GM12891 (cell line): Measurements from ENCODE around the gene NDST1.

Source experiments
- DNase-seq: peaks from one replicate; pipeline ENCODE4 v3.0.0; 2011; ENCODE audit warnings: low spot score; ENCODE audit not compliant: insufficient read length
- FAIRE-seq: peaks from 2 replicates; lab custom pipeline; 2011; peaks lifted over from hg19 to GRCh38; lab: Jason Lieb, UNC
- PAX5 ChIP-seq: IDR thresholded peaks from 2 replicates; pipeline ENCODE4 v1.6.1; 2011; ENCODE audit warnings: low read length, moderate library complexity, mild to moderate bottlenecking; ENCODE audit not compliant: insufficient read depth, severe bottlenecking
- POLR2A ChIP-seq: IDR thresholded peaks from 2 replicates; pipeline ENCODE4 v1.6.1; 2011; ENCODE audit warnings: low read depth, low read length, control low read depth
- POLR2AphosphoS5 ChIP-seq: IDR thresholded peaks from 2 replicates; pipeline ENCODE4 v1.6.1; 2011; ENCODE audit warnings: low read depth, low read length, control low read depth
- POU2F2 ChIP-seq: IDR thresholded peaks from 2 replicates; pipeline ENCODE4 v1.6.1; 2011; ENCODE audit warnings: low read depth, mild to moderate bottlenecking, control low read depth, low read length, moderate library complexity
- SPI1 ChIP-seq: IDR thresholded peaks from 2 replicates; pipeline ENCODE4 v1.6.1; 2011; ENCODE audit warnings: low read depth, low read length, control low read depth
- TAF1 ChIP-seq: IDR thresholded peaks from 2 replicates; pipeline ENCODE4 v1.6.1; 2011; ENCODE audit warnings: low read depth, low read length, control low read depth

The NDST1 gene

GRCh38 chr5:150498501-150498900, 9.4 kb upstream of the NDST1 start:
- FAIRE-seq, result no peak
- TF ChIP-seq POLR2AphosphoS5 (no peak), POLR2A (no peak), PAX5 (no peak), POU2F2 (no peak), SPI1 (no peak), TAF1 (no peak)
- DNase-seq, result no peak

DNA sequence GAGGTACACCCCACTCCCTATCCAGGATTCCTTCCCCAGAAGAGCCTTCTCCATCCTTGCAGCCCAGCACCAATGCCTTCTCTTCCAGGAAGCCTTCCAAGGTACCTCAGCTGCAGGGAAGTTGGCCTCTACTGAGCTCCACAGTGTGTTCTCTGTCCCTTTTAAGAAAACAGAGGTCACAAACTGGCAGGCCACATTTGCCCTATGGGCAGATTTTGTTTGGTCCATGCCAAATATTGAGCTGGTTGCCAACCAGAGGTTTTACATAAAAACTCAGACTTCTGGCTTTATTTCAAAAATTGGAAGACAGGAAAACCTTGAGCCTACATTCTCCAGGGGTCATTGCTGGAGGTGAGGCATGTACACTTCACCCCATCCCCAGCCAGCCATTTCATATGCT, 9.0 kb upstream of the NDST1 start:
- FAIRE-seq (no peak), DNase-seq (no peak)
- TF ChIP-seq POU2F2 (no peak), POLR2AphosphoS5 (no peak), POLR2A (no peak), PAX5 (no peak), SPI1 (no peak), TAF1 (no peak)

- FAIRE-seq (peak; percentile 64), DNase-seq (no peak)
- TF ChIP-seq PAX5, result no peak
- TF ChIP-seq TAF1, result no peak
- no peak for TF ChIP-seq POU2F2
Observed at GRCh38 chr5:150499437-150499956, 8.4 kb upstream of the NDST1 start.

DNA sequence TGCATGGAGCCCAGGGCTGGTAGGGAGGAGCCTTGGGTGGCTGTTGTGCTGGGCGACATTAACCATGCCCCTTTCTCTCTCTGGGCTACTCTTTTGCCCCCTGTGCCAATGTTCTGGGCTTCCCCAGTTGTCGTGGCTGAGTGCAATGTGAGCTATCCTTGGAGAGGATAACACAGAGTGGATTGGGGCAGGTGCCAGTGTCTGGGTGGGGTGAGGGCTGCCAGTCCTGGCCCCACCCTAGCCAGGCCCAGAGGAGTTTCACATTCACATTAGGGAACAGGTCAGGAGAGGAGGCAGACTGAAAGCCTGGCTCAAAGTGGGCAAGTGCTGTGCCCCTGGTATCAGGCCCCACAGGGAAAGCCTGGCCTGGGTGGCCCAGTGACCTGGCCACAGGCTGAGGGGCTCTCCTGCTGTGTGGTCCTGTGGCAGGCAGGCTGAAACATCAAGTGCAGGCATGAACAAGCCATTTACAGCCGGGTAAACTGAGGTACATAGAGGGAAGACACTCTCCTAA, 7.5 kb upstream of the NDST1 start:
- DNase-seq (no peak), FAIRE-seq (no peak)
- no peak for TF ChIP-seq SPI1
- TF ChIP-seq TAF1, result no peak
- no peak for TF ChIP-seq POLR2AphosphoS5
- no peak for TF ChIP-seq POU2F2
- TF ChIP-seq PAX5, result no peak
- no peak for TF ChIP-seq POLR2A

GRCh38 chr5:150500905-150501304, 7.0 kb upstream of the NDST1 start:
- FAIRE-seq (no peak), DNase-seq (no peak)
- TF ChIP-seq POU2F2 (no peak), PAX5 (no peak), POLR2AphosphoS5 (no peak), SPI1 (no peak)

- DNase-seq (no peak), FAIRE-seq (no peak)
- TF ChIP-seq TAF1 (no peak), PAX5 (no peak), POLR2A (no peak), POU2F2 (no peak), POLR2AphosphoS5 (no peak), SPI1 (no peak)
Observed at GRCh38 chr5:150502106-150502505, 5.8 kb upstream of the NDST1 start.

DNA sequence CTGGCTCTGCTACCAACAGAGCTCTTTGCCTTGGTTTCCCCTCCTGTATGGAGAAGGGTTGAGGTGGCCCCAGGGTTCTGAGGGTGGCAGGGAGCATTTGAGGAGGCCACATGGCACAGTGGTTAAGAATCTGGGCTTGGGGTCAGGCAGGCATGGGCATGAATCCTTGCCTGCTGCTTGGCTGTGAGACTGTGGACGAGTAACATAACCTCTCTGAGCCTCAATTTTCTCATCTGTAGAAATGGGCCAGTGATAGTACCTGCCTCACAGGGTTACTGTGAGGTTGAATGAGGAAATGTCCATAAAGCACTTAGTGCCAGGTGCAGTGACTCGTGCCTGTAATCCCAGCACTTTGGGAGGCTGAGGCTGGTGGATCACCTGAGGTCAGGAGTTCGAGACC, 5.1 kb upstream of the NDST1 start:
- DNase-seq, result no peak
- no peak for FAIRE-seq
- no peak for TF ChIP-seq POU2F2
- TF ChIP-seq TAF1, result no peak
- no peak for TF ChIP-seq PAX5
- TF ChIP-seq POLR2AphosphoS5, result no peak
- no peak for TF ChIP-seq POLR2A
- TF ChIP-seq SPI1, result no peak

- TF ChIP-seq POU2F2, result no peak
- no peak for TF ChIP-seq POLR2AphosphoS5
- TF ChIP-seq POLR2A, result no peak
- TF ChIP-seq PAX5, result no peak
- no peak for TF ChIP-seq TAF1
- no peak for TF ChIP-seq SPI1
- FAIRE-seq (no peak), DNase-seq (no peak)
Observed at GRCh38 chr5:150503386-150503785, 4.5 kb upstream of the NDST1 start.

DNA sequence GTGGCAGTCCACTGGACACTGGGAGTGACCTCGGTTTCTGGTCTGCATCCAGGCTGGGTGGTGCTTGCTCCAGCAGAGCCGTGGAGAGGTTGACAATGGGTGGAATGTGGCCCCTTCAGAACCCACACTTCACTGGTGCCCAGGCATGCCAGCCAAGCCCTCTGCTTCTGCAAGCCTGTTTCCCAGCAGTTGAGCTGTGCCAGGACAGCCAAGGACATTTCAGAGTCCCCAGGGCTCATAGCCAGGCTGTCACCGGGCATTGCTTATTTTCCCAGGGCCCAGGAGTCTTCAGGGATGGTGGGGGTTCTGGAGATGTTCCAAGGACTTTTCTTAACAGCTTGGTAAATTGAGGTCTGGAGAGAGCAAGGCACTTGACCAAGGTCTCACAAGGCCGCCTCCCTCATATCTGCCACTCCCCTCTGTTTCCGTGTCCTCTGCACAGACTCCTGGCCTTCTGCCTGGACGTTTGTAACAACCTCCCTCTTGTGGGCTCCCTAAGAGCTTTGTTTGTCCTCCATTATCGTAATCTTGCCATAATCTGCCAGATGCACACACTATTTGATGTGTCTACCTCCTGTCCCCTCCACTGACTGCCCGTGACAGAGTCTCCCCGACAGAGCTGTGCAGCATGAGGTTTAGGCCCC, 3.8 kb upstream of the NDST1 start:
- no peak for TF ChIP-seq POLR2AphosphoS5
- no peak for DNase-seq
- FAIRE-seq, result no peak

- DNase-seq (no peak), FAIRE-seq (no peak)
- TF ChIP-seq POLR2AphosphoS5 (no peak), PAX5 (no peak), TAF1 (no peak), SPI1 (no peak), POU2F2 (no peak), POLR2A (no peak)
Observed at GRCh38 chr5:150505041-150505511, 2.9 kb upstream of the NDST1 start.
